IMR-90 (cell line): ENCODE data around the gene NHLH2. TPM values are rescaled to one million over a fixed set of nuclear protein-coding genes. Genes with fewer than 3 reads are reported as not detected.

Source experiments
- ATAC-seq: fragments of 200-7000 bp; cut with Tn5 transposase; 2 replicates; pipeline ENCODE4 v1.9.1; 2020; ENCODE audit warnings: low read depth, mild to moderate bottlenecking, moderate library complexity
- BruUV-seq: library from RNA; stranded (reverse); fragments of 400-500 nt; replicated peaks from 2 replicates; lab custom pipeline; 2021; lab: Mats Ljungman, UMichigan
- CTCF ChIA-PET: fragments of 300-600 bp; formaldehyde crosslinking; extraction: SDS; loops from one replicate; lab custom pipeline; 2021; ENCODE audit warnings: antibody characterized with exemption; lab: Yijun Ruan, JAX
- POLR2A ChIA-PET: fragments of 300-600 bp; sonication (Branson Sonifier 250); formaldehyde crosslinking; loops from one replicate; lab custom pipeline; 2022; ENCODE audit warnings: antibody characterized with exemption; ENCODE audit not compliant: unreplicated experiment; lab: Charles Lee
- DNase-seq: peaks from one replicate; pipeline ENCODE4 v3.0.0; 2013
- H2AFZ ChIP-seq: replicated peaks from 2 replicates; pipeline ENCODE3; 2013; ENCODE audit warnings: low read length, mild to moderate bottlenecking; ENCODE audit not compliant: poor library complexity
- H2AK5ac ChIP-seq: 2 replicates; pipeline ENCODE4 v1.6.1; 2013; ENCODE audit warnings: low read depth, low read length, inconsistent platforms
- H2AK9ac ChIP-seq: replicated peaks from 2 replicates; pipeline ENCODE3; 2013; ENCODE audit warnings: mild to moderate bottlenecking, low read depth, low read length, moderate library complexity; ENCODE audit not compliant: poor library complexity
- H2BK120ac ChIP-seq: 2 replicates; pipeline ENCODE4 v1.6.1; 2013; ENCODE audit warnings: low read depth, low read length, inconsistent platforms
- H2BK15ac ChIP-seq: 3 replicates; pipeline ENCODE4 v1.6.1; 2013; ENCODE audit warnings: low read depth, low read length, inconsistent platforms
- H2BK20ac ChIP-seq: 2 replicates; pipeline ENCODE4 v1.6.1; 2013; ENCODE audit warnings: low read depth, mild to moderate bottlenecking, inconsistent platforms, low read length, moderate library complexity
- H2BK5ac ChIP-seq: 2 replicates; pipeline ENCODE4 v1.6.1; 2013; ENCODE audit warnings: mild to moderate bottlenecking, low read depth, low read length, inconsistent platforms; ENCODE audit not compliant: poor library complexity, severe bottlenecking
- H3K14ac ChIP-seq: replicated peaks from 2 replicates; pipeline ENCODE4 v1.6.1; 2013; ENCODE audit warnings: low read depth, low read length, inconsistent platforms
- H3K18ac ChIP-seq: 2 replicates; pipeline ENCODE4 v1.6.1; 2013; ENCODE audit warnings: low read depth, low read length, control low read depth
- H3K23ac ChIP-seq: 2 replicates; pipeline ENCODE4 v1.6.1; 2013; ENCODE audit warnings: low read depth, low read length, inconsistent platforms
- H3K27ac ChIP-seq: 2 replicates; pipeline ENCODE4 v1.5.1; 2013; ENCODE audit warnings: mild to moderate bottlenecking, control low read depth, low read length; ENCODE audit not compliant: insufficient read depth
- H3K27me3 ChIP-seq: 2 replicates; pipeline ENCODE4 v1.6.1; 2013; ENCODE audit warnings: low read length; ENCODE audit not compliant: control insufficient read depth, insufficient read depth
- H3K36me3 ChIP-seq: 2 replicates; pipeline ENCODE4 v1.6.1; 2013; ENCODE audit warnings: low read length, mixed read lengths; ENCODE audit not compliant: control insufficient read depth, insufficient read depth
- H3K4ac ChIP-seq: 2 replicates; pipeline ENCODE4 v1.6.1; 2013; ENCODE audit warnings: low read depth, low read length, inconsistent platforms
- H3K4me1 ChIP-seq: 2 replicates; pipeline ENCODE4 v1.6.1; 2013; ENCODE audit warnings: low read length, mixed read lengths; ENCODE audit not compliant: control insufficient read depth, insufficient read depth
- H3K4me2 ChIP-seq: 2 replicates; pipeline ENCODE4 v1.6.1; 2013; ENCODE audit warnings: low read depth, mild to moderate bottlenecking, control low read depth, low read length, moderate library complexity
- H3K4me3 ChIP-seq: 2 replicates; pipeline ENCODE4 v1.5.1; 2013; ENCODE audit warnings: low read depth, mild to moderate bottlenecking, control low read depth, low read length, moderate library complexity; ENCODE audit not compliant: insufficient read depth
- H3K56ac ChIP-seq: 2 replicates; pipeline ENCODE4 v1.6.1; 2013; ENCODE audit warnings: low read length, inconsistent platforms; ENCODE audit not compliant: insufficient read depth; ENCODE audit errors: extremely low read depth
- H3K79me1 ChIP-seq, 2 experiments: 2 replicates each; pipeline ENCODE4 v1.6.1; 2013; ENCODE audit warnings: low read length in 2 of 2, inconsistent platforms in 1 of 2, low read depth in 1 of 2
- H3K9ac ChIP-seq: 2 replicates; pipeline ENCODE4 v1.6.1; 2013; ENCODE audit warnings: low read depth, low read length, control low read depth
- H3K9me1 ChIP-seq: 2 replicates; pipeline ENCODE4 v1.6.1; 2013; ENCODE audit warnings: low read length, inconsistent platforms; ENCODE audit not compliant: insufficient read depth
- H3K9me3 ChIP-seq: 2 replicates; pipeline ENCODE4 v1.6.1; 2013; ENCODE audit warnings: low read length; ENCODE audit not compliant: control insufficient read depth, insufficient read depth
- H4K20me1 ChIP-seq: 2 replicates; pipeline ENCODE4 v1.6.1; 2013; ENCODE audit warnings: low read length, inconsistent platforms; ENCODE audit not compliant: insufficient read depth
- H4K5ac ChIP-seq: 2 replicates; pipeline ENCODE4 v1.6.1; 2013; ENCODE audit warnings: mild to moderate bottlenecking, low read depth, low read length, control low read depth
- H4K8ac ChIP-seq, 2 experiments: 2 replicates each; pipeline ENCODE4 v1.6.1; 2013; ENCODE audit warnings: low read depth in 2 of 2, low read length in 2 of 2, control low read depth in 1 of 2, inconsistent platforms in 1 of 2
- H4K91ac ChIP-seq: 2 replicates; pipeline ENCODE4 v1.6.1; 2013; ENCODE audit warnings: low read depth, low read length, inconsistent platforms; ENCODE audit not compliant: insufficient read depth
- CTCF ChIP-seq: conservative IDR thresholded peaks from 2 replicates; pipeline ENCODE4 v1.5.1; 2012; ENCODE audit warnings: mild to moderate bottlenecking, low read depth, low read length, improper control_type of control experiment
- MAFK ChIP-seq: IDR thresholded peaks from 2 replicates; pipeline ENCODE4 v1.6.1; 2012; ENCODE audit warnings: low read depth, low read length, improper control_type of control experiment
- RAD21 ChIP-seq: IDR thresholded peaks from 2 replicates; pipeline ENCODE4 v1.6.1; 2012; ENCODE audit warnings: low read length, improper control_type of control experiment
- SMC3 ChIP-seq: fragments of 150-350 bp; IDR thresholded peaks from 2 replicates; pipeline ENCODE4 v1.6.1; 2016; ENCODE audit warnings: low read depth, mild to moderate bottlenecking, antibody characterized with exemption, low read length, moderate library complexity
- WGBS, 2 experiments: methylation state at CpG; one replicate each; pipeline versions ENCODE4 v1.1.5 to v1.1.7; 2013; ENCODE audit warnings: missing lambda C conversion rate in 2 of 2; ENCODE audit not compliant: insufficient read length in 1 of 2; ENCODE audit errors: extremely low coverage in 2 of 2; 5-methylcytosine and 5-hydroxymethylcytosine counted together
- dilution Hi-C: fragments of 300-500 bp; cut with HindIII; formaldehyde crosslinking; loops from one replicate; pipeline ENCODE4 v1.14.3; 2018; ENCODE audit warnings: low sequenced_read_pairs; ENCODE audit not compliant: unreplicated experiment
- in situ Hi-C: fragments of 300-500 bp; cut with MboI; formaldehyde crosslinking; loops from 3 replicates; pipeline ENCODE4 v1.14.3; 2019; ENCODE audit warnings: low sequenced_read_pairs, inconsistent platforms, mixed read lengths
- intact Hi-C: fragments of 100-400 bp; cut with micrococcal nuclease; formaldehyde crosslinking; loops from 2 replicates; pipeline ENCODE4 v1.10.0; 2022
- polyA plus RNA-seq, 3 experiments: library from polyadenylated mRNA; depleted of rRNA; stranded (reverse); fragments of >200 nt; gene quantifications; 2 replicates each; pipeline ENCODE4 v1.2.3, GENCODE V29; 2012; ENCODE audit warnings: low replicate concordance in 1 of 3
- total RNA-seq: library from RNA; depleted of rRNA; stranded (reverse); fragments of >200 nt; gene quantifications from 2 replicates; pipeline ENCODE4 v1.2.3, GENCODE V29; 2012

NHLH2 gene
- total and polyA plus RNA-seq, 2 of the 4 experiments (the other 2 are of a cell fraction) = not detected

GRCh38 chr1:115807723-115808122 is 33.2 kb downstream of the NHLH2 start:
- Histone ChIP-seq H4K8ac (no peak overlapping the region), H2AK9ac (no peak overlapping the region), H3K79me1 (no peaks in the 10 kb centered on the region), H2BK15ac (no peak overlapping the region), H3K4me3 (no peak overlapping the region), H2AFZ (no peak overlapping the region), H2BK120ac (no peak overlapping the region), H3K18ac (no peak overlapping the region), H3K9me3 (no peaks in the 10 kb centered on the region), H4K5ac (no peak overlapping the region), H3K4me1 (no peaks in the 10 kb centered on the region), H3K9me1 (no peaks in the 10 kb centered on the region), H3K27me3 (peaks cover 4% of the 10 kb centered on the region), H2BK5ac (no peak overlapping the region), H2BK20ac (no peak overlapping the region), H3K23ac (no peak overlapping the region), H4K91ac (no peak overlapping the region), H3K36me3 (no peaks in the 10 kb centered on the region), H2AK5ac (no peak overlapping the region), H3K9ac (no peak overlapping the region), H3K4me2 (no peak overlapping the region), H3K4ac (no peak overlapping the region), H3K27ac (no peak overlapping the region), H4K20me1 (no peaks in the 10 kb centered on the region), H3K56ac (no peak overlapping the region), H3K14ac (no peak overlapping the region)
- ATAC-seq (peak; percentile 87), DNase-seq (peak; percentile 66)
- CTCF ChIA-PET = interaction anchor here (0.5 to 1.1 kb wide), 6 partner anchors 8 to 222 kb away, joined by 3 to 5 read pairs (median 3); no protein-coding TSS in a partner anchor
- dilution Hi-C loops (no loop called here), in situ Hi-C loops (loop anchor here (10.0 kb wide), 2 partner anchors 177 to 687 kb away; no protein-coding TSS in a partner anchor), intact Hi-C loops (loop anchor here (1.0 to 5.0 kb wide), 4 partner anchors 45 to 692 kb away; no protein-coding TSS in a partner anchor)
- TF ChIP-seq MAFK (no peak), CTCF (peak; percentile 73), SMC3 (peak; percentile 65), RAD21 (peak; percentile 62)
- WGBS, 2 experiments = no CpG with 5 or more reads among the region's 2 CpGs
- BruUV-seq = no TSS peak
- POLR2A ChIA-PET = no interaction called here
